HG02938 (cell line): Measurements from ENCODE around the gene CD81.
"Not testable (repeated sequence)": the region's sequence is repeated elsewhere in the genome, so short reads cannot be mapped to it uniquely, and the experiment has no call there.

Experiments used
- ATAC-seq: cut with Tn5 transposase; IDR thresholded peaks from one replicate; pipeline ENCODE4 v1.9.1; 2021; ENCODE audit warnings: mild to moderate bottlenecking, moderate library complexity; ENCODE audit not compliant: unreplicated experiment

The CD81 gene

GRCh38 chr11:2355000-2355644 lies 22.0 kb upstream of the CD81 start:
- no peak for ATAC-seq

- ATAC-seq: no peak
Observed at GRCh38 chr11:2357246-2357645, 19.9 kb upstream of the CD81 start.

DNA sequence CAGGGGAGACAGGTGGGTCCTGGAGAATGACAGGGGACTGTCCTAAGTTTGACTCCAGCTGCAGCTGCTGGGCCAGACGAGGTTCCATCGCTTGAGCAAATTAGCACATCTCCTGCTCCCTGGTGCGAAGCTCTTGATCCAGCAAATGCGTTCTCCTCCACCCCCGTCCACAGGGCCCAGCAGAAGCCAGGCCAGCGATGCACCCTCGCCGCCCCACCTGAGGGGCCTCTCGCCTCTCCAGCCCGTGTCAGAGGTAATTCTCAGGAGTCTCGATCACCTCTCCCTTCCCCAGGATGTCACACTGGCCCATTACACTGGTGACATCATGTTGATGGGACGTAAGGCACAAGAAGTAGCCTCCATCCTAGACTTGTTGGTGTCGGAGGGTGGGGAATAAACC lies 19.5 kb upstream of the CD81 start:
- ATAC-seq: not testable (repeated sequence)

DNA sequence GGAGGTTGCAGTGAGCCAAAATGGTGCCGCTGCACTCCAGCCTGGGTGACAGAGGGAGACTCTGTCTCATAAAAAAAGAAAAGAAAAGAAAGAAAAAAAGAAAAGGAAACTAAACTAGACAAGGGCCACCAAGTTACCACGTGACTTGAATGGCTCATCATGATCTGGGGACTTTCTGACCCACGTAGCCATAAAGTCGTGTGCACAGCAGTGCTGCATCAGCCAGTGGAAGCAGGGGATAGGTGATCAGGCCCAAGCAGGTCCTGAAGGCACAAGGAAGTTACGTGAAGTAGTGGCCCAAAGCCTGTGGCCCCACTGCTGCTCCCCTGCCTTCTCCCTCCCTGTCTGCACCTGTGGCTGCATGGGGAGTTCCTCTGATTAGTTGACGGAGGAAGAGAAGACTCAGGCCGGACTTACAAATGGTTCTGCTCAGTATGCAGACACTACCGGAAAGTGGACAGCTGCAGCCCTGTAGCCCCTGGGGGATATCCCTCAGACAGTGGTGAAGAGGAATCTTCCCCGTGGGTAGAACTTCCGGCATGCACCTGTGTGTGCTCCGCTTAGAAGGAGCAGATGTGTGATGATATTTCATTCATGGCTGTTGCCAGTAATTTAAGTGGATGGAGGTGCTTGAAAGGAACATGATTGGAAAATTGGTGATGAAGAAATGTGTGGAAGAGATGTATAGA lies 18.2 kb upstream of the CD81 start:
- no peak for ATAC-seq

DNA sequence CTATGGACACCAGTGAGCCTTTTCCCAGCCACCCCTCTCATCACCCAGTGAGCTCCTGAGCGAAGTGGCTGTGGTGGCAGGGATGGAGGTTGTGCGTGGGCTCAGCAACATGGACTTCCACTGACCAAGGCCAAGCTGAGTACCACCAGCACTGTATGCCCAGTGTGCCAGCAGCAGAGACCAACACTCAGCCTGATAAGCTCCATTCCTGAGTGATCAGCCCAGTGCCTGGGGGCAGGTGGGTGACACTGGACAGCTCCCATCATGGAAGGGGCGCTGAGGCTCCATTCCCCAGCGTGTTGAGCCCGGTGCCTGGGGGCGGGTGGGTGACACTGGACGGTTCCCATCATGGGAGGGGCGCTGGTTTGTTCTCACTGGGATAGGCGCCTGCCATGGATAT lies 17.6 kb upstream of the CD81 start:
- no peak for ATAC-seq

GRCh38 chr11:2360081-2360642 lies 16.9 kb upstream of the CD81 start:
- no peak for ATAC-seq

- ATAC-seq: no peak
Observed at GRCh38 chr11:2361565-2361964, 15.5 kb upstream of the CD81 start.

DNA sequence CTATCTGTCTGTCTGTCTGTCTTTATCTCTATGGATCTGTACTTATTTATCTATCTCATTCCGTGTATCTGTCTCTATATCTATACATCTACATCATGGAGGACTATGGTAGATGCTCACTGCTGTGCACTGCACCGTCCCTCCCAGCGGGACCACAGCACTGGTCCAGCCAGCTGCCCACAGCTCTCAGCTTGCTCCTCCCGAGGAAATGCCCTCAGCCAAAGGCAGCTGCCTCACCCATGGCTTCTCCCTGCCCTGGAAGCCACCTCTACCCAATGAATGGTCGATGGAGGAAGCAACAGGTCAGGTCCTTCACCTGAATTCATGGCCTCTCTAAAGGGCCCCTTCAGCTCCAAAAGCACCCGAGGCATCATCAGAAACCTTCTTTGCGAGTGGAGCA lies 14.7 kb upstream of the CD81 start:
- ATAC-seq: no peak

DNA sequence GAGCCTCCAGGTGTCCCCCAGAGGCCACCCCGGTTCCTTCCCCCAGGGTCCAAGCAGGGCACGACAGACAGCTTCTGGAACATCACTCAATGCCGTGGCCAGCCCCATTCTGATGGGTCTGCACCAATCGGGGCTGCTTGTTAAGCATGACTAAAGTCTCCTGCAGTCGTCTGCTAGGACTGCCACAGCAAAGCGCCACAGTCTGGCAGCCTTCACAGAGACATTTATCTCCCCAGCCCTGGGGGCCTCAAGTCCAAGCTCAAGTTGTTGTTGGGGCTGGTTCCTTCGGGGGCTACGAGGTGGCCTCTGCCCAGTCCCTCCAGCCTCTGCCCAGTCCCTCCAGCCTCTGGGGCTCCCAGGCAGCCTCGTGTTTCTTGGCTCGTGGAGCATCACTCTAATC lies 14.0 kb upstream of the CD81 start:
- ATAC-seq: no peak

DNA sequence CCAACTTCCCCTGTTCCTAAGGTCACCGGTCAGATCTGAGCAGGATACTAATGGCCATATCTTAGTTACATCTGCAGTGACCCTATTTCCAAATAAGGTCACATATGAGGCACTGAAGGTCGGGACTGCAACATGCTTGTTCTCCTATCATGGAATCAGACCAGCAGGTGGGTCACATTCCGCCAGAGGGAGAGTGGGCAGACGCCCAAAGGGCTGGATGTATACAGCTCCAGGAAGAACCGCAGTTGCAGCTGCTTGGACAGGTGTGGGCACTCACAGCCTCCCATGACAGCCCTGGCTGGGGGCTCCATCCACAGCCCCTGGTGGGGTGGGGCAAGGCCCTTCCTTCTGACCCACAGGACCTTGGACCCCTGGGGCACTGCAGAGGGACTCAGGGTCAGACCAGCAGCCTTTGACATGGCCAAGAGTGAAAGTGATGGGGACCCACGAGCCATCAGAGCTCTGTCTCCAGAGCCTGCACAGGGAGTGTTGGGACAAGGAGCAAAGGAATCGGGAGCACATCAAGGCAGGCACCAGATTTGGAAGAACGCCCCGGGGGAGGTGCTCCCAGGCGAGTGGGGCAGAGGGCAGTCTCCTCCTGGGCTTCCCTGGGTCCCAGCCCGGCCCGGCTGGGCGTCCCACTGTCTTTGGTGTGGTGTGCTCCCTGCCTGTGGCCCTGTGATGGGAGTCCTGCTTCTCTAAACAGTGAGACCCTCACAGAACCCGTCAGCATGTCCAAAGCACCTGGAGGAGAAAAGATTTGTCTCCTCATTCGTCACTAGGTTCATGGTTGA lies 13.3 kb upstream of the CD81 start:
- no peak for ATAC-seq

DNA sequence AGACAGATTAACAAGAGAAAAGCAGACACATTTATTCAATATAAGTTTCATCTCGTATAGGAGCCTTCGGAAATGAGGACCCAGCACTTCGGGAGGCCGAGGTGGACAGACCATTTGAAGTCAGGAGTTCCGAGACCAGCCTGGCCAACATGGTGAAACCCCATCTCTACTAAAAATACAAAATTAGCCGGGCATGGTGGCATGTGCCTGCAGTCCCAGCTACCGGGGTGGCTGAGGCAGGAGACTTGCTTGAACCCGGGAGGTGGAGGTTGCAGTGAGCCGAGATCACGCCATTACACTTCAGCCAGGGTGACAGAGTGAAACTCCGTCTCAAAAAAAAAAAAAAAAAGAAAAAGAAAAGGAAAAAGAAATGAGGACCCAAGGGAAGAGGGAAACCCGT lies 12.7 kb upstream of the CD81 start:
- ATAC-seq: not testable (repeated sequence)

GRCh38 chr11:2365571-2366210 lies 11.4 kb upstream of the CD81 start:
- ATAC-seq: no peak

- ATAC-seq: no peak
Observed at GRCh38 chr11:2366276-2366675, 10.8 kb upstream of the CD81 start.

- ATAC-seq: no peak
Observed at GRCh38 chr11:2366733-2367132, 10.4 kb upstream of the CD81 start.

GRCh38 chr11:2367266-2368160 lies 9.6 kb upstream of the CD81 start:
- no peak for ATAC-seq

DNA sequence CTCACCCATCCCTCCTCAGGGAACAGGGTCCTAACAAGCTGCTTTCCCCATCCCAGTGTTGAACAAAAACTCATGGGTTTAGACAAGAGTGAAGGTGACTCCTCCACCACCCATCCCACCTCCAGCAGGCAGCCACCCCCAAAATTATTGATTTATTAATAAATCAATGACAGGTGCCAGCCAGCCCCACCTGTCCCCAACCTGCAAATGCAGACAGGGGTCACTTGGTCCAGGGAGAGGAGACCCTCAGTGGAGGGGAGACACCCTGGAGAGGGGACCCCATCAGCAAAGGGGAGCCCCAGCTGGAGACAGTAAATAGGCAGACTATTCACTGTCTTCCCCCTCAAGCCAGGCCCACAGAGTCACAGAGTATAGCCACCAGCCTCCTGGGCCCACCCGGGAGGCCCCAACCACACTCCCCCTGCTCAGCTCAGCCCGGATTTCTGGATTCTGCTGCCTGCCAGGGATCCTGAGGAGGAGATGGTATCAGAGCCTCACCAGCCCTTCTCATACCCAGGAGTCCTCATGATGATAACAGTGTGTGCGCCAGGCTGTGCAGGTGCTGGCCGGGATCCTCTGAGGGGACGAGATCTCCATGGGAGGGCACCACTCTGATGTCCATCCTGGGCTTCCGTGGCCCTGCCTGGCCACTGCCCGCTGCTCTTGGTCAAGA lies 8.8 kb upstream of the CD81 start:
- no peak for ATAC-seq

- no peak for ATAC-seq
Observed at GRCh38 chr11:2368851-2369180, 8.3 kb upstream of the CD81 start.

- ATAC-seq: no peak
Observed at GRCh38 chr11:2369320-2369719, 7.8 kb upstream of the CD81 start.

- ATAC-seq: no peak
Observed at GRCh38 chr11:2369896-2370295, 7.2 kb upstream of the CD81 start.
